Endodermal cell (in vitro differentiated cells): ENCODE data around the gene VPS39. TPM values are rescaled to one million over a fixed set of nuclear protein-coding genes. Genes with fewer than 3 reads are reported as not detected.
A peak's percentile ranks its signal among the peaks of the same experiment; 100 is the strongest.

Experiments
- DNase-seq: peaks from one replicate; pipeline ENCODE4 v3.0.0-alpha.2; 2017
- H3K27ac ChIP-seq: 2 replicates; pipeline ENCODE4 v1.5.1; 2013; ENCODE audit warnings: mild to moderate bottlenecking, low read depth, low read length, moderate library complexity
- H3K27me3 ChIP-seq: 2 replicates; pipeline ENCODE4 v1.6.1; 2013; ENCODE audit warnings: mild to moderate bottlenecking, low read length, moderate library complexity; ENCODE audit not compliant: insufficient read depth, control insufficient read depth, poor library complexity, severe bottlenecking
- H3K36me3 ChIP-seq: 2 replicates; pipeline ENCODE4 v1.7.0; 2013; ENCODE audit warnings: mild to moderate bottlenecking, low read length, moderate library complexity; ENCODE audit not compliant: control insufficient read depth, insufficient read depth
- H3K4me1 ChIP-seq: one replicate; pipeline ENCODE4 v1.7.0; 2013; ENCODE audit warnings: low read length; ENCODE audit not compliant: control insufficient read depth, insufficient read depth
- H3K4me3 ChIP-seq: 2 replicates; pipeline ENCODE4 v1.5.1; 2013; ENCODE audit warnings: mild to moderate bottlenecking, low read length, moderate library complexity
- H3K9ac ChIP-seq: 2 replicates; pipeline ENCODE4 v1.6.1; 2013; ENCODE audit warnings: mild to moderate bottlenecking, low read length, moderate library complexity; ENCODE audit not compliant: poor library complexity, severe bottlenecking; ENCODE audit errors: extremely low read depth
- H3K9me3 ChIP-seq: 2 replicates; pipeline ENCODE4 v1.6.1; 2013; ENCODE audit warnings: mild to moderate bottlenecking, low read length, moderate library complexity; ENCODE audit not compliant: control insufficient read depth
- H3K27ac Mint-ChIP-seq: 2 replicates; pipeline ENCODE4 v1.8.0; 2020; ENCODE audit warnings: mixed read lengths
- H3K27me3 Mint-ChIP-seq: 2 replicates; pipeline ENCODE4 v1.8.0; 2021; ENCODE audit warnings: mild to moderate bottlenecking, mixed read lengths; ENCODE audit not compliant: insufficient read depth
- H3K36me3 Mint-ChIP-seq: 2 replicates; pipeline ENCODE4 v1.8.0; 2020; ENCODE audit warnings: low read depth, mixed read lengths
- H3K4me1 Mint-ChIP-seq: 2 replicates; pipeline ENCODE4 v1.8.0; 2020; ENCODE audit warnings: mixed read lengths
- H3K4me3 Mint-ChIP-seq: 2 replicates; pipeline ENCODE4 v1.8.0; 2020; ENCODE audit warnings: mild to moderate bottlenecking, moderate library complexity, mixed read lengths
- H3K9me3 Mint-ChIP-seq: 2 replicates; pipeline ENCODE4 v1.8.0; 2020; ENCODE audit warnings: mild to moderate bottlenecking, mixed read lengths
- WGBS, 2 experiments: methylation state at CpG; one replicate each; pipeline versions ENCODE4 v1.1.5 to v1.1.7; 2013; ENCODE audit warnings: missing lambda C conversion rate in 2 of 2, mixed read lengths in 1 of 2; ENCODE audit not compliant: insufficient coverage in 1 of 2, insufficient read length in 1 of 2; 5-methylcytosine and 5-hydroxymethylcytosine counted together
- total RNA-seq, 2 donors: library from RNA; stranded (reverse); fragmentation: NEBNext Ultra II Directional in 1 of 2; extraction: Animal tissue kit (Norgen Biotek cat#: 25700) in 1 of 2; gene quantifications; 2 replicates in 1 of 2; 3 replicates in 1 of 2; pipeline ENCODE4 v1.2.1, GENCODE V29; 2021
- TF ChIP-seq, protein P1 (sequence below): fragments of 200-600 bp; sonication (generic); conservative IDR thresholded peaks from 2 replicates; pipeline ENCODE4 v1.5.0; 2021; ENCODE audit warnings: antibody characterized with exemption, mild to moderate bottlenecking

The VPS39 gene
- total RNA-seq, 2 donors from 2014 or later: 60.4 to 69.8 TPM

DNA sequence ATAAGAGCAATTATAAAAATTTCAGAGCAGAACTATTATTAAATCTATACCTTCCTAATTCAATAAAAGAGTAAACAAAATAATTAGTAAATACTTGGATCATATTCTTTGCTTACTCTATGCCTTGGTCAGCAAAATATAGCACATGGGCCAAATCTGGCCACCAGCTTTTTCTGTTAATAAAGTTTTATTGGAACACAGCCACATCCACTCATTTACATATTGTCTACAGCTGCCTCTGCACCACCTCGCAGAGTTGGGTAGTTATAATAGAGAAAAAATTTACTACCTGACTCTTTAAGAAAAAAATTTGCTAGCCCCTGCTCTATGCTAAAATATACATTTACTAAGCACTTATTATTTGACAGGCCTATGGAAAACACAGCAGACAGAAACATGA, 32.7 kb upstream of the VPS39 start:
- no peaks in the 10 kb centered on the region for H3K27me3 Mint-ChIP-seq
- H3K27ac Mint-ChIP-seq: no peak overlapping the region
- Histone ChIP-seq H3K4me1 (no peaks in the 10 kb centered on the region), H3K36me3 (peaks cover 58% of the 10 kb centered on the region), H3K27ac (no peak overlapping the region), H3K9me3 (no peaks in the 10 kb centered on the region), H3K27me3 (no peaks in the 10 kb centered on the region), H3K9ac (no peak overlapping the region), H3K4me3 (no peak overlapping the region)
- TF ChIP-seq, protein P1, sequence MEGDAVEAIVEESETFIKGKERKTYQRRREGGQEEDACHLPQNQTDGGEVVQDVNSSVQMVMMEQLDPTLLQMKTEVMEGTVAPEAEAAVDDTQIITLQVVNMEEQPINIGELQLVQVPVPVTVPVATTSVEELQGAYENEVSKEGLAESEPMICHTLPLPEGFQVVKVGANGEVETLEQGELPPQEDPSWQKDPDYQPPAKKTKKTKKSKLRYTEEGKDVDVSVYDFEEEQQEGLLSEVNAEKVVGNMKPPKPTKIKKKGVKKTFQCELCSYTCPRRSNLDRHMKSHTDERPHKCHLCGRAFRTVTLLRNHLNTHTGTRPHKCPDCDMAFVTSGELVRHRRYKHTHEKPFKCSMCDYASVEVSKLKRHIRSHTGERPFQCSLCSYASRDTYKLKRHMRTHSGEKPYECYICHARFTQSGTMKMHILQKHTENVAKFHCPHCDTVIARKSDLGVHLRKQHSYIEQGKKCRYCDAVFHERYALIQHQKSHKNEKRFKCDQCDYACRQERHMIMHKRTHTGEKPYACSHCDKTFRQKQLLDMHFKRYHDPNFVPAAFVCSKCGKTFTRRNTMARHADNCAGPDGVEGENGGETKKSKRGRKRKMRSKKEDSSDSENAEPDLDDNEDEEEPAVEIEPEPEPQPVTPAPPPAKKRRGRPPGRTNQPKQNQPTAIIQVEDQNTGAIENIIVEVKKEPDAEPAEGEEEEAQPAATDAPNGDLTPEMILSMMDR: no peak
- H3K9me3 Mint-ChIP-seq: no peaks in the 10 kb centered on the region
- peaks cover 59% of the 10 kb centered on the region for H3K36me3 Mint-ChIP-seq
- DNase-seq: no peak
- WGBS, 2 experiments: no CpG with 5 or more reads among the region's 1 CpG
- no peak overlapping the region for H3K4me3 Mint-ChIP-seq
- no peaks in the 10 kb centered on the region for H3K4me1 Mint-ChIP-seq

DNA sequence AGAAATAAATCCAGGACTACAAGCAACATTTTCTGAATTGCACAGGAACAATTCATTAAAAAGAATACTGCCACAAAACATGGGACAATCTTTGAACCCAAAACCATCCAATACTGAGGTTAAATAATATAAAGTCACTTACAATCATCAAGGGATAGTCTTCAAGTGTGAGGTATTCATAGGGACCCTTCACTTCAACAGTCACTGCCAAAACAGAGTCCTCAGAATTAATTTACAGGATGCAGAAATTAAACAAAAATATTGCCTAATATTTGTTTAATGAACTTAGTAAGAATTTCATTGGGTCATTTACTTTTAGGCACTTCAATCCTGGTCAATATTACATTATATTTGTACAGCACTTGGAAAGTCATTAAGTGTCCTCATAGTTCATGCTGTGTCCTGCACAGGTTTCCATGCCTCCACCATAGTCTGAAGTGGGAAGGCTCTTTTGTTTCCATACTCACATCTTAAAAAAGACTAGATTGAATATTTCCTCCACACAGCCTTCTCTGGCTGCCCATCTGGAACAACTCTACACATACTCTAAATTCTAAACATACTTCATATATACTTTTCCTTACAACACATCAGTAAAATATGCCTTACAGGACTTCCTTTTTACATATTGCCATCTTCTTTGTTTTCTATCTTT, 31.6 kb upstream of the VPS39 start:
- Histone ChIP-seq H3K27me3 (no peaks in the 10 kb centered on the region), H3K27ac (no peak overlapping the region), H3K9ac (no peak overlapping the region), H3K4me1 (no peaks in the 10 kb centered on the region), H3K36me3 (peaks cover 66% of the 10 kb centered on the region), H3K9me3 (no peaks in the 10 kb centered on the region), H3K4me3 (no peak overlapping the region)
- peaks cover 66% of the 10 kb centered on the region for H3K36me3 Mint-ChIP-seq
- H3K27me3 Mint-ChIP-seq: no peaks in the 10 kb centered on the region
- TF ChIP-seq, protein P1: no peak
- no peaks in the 10 kb centered on the region for H3K9me3 Mint-ChIP-seq
- H3K4me1 Mint-ChIP-seq: peaks cover 3% of the 10 kb centered on the region
- H3K27ac Mint-ChIP-seq: peak overlapping the region; percentile 15
- DNase-seq: no peak
- H3K4me3 Mint-ChIP-seq: no peak overlapping the region

DNA sequence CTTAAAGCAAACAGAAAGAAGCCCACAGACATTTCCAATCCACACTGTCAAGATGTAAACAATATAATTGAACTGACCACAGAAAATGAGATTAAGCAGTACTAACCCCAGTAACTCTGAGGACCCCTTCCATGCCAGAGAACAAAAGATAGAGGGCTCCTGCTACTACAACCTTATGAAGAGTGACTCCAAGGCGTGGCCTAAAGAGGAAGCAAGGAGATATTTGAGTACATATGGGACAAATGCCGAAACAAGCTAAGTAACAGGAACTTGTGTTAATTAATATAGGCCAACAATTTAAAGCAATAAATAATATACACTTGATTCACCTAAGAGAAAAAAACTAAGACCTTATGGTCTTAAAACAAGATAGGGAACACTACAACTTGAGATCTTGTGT, 25.0 kb upstream of the VPS39 start:
- Mint-ChIP-seq H3K4me3 (no peak overlapping the region), H3K4me1 (peaks cover 3% of the 10 kb centered on the region), H3K9me3 (no peaks in the 10 kb centered on the region), H3K27me3 (no peaks in the 10 kb centered on the region), H3K27ac (peak overlapping the region; percentile 23), H3K36me3 (peaks cover 74% of the 10 kb centered on the region)
- Histone ChIP-seq H3K27me3 (no peaks in the 10 kb centered on the region), H3K4me1 (no peaks in the 10 kb centered on the region), H3K36me3 (peaks cover 72% of the 10 kb centered on the region), H3K27ac (no peak overlapping the region), H3K4me3 (no peak overlapping the region), H3K9me3 (no peaks in the 10 kb centered on the region), H3K9ac (no peak overlapping the region)
- 100% methylated on average over 2 of the region's 2 CpGs; no CpG with 5 or more reads in 1 of the 2 experiments for WGBS, 2 experiments
- DNase-seq: no peak
- TF ChIP-seq, protein P1: no peak
